Thyroid gland (tissue), 4 donors: ENCODE results near the gene RTL9.

Experiments used
- CTCF ChIP-seq, 6 experiments: fragments of 200-600 bp in 3 of 6; fragments of 450-650 bp in 3 of 6; sonication (generic) in 3 of 6; IDR thresholded peaks; one replicate each; pipeline ENCODE4 v1.5.1; 2016 to 2019; ENCODE audit warnings: antibody characterized with exemption in 6 of 6, mild to moderate bottlenecking in 2 of 6, inconsistent platforms in 1 of 6, moderate library complexity in 1 of 6
- POLR2A ChIP-seq, 2 donors: fragments of 450-650 bp; IDR thresholded peaks; one replicate each; pipeline ENCODE4 v1.6.1; 2017; ENCODE audit warnings: antibody characterized with exemption in 2 of 2, mild to moderate bottlenecking in 2 of 2, moderate library complexity in 1 of 2

- TF ChIP-seq CTCF (IDR thresholded peaks at IDR 0.05): no peak
- peak in 1 of 2 donors; percentile 90 for TF ChIP-seq POLR2A (IDR thresholded peaks at IDR 0.05)
These were observed 40.6 kb upstream of the RTL9 start, which contains the start of gene AMMECR1 for GRCh38 chrX:110317820-110318663.
